Osteoblast (primary cell): ENCODE data around the gene RBM18. TPM values are rescaled to one million over a fixed set of nuclear protein-coding genes. Genes with fewer than 3 reads are reported as not detected.

Experiments
- DNase-seq: peaks from one replicate; pipeline ENCODE4 v3.0.0; 2011; ENCODE audit warnings: low spot score, mixed read lengths; ENCODE audit not compliant: insufficient read length; ENCODE audit errors: missing footprints
- H2AFZ ChIP-seq: 2 replicates; pipeline ENCODE4 v1.6.0; 2011; ENCODE audit warnings: mild to moderate bottlenecking, low read length
- H3K27ac ChIP-seq: 2 replicates; pipeline ENCODE4 v1.5.1; 2011; ENCODE audit warnings: mild to moderate bottlenecking, low read depth, low read length, moderate library complexity
- H3K27me3 ChIP-seq: 2 replicates; pipeline ENCODE4 v1.6.0; 2012; ENCODE audit warnings: mild to moderate bottlenecking, control low read depth, inconsistent platforms, low read length, moderate library complexity; ENCODE audit not compliant: insufficient read depth
- H3K36me3 ChIP-seq: 2 replicates; pipeline ENCODE4 v1.5.1; 2011; ENCODE audit warnings: mild to moderate bottlenecking, low read length, control low read depth, moderate library complexity; ENCODE audit not compliant: insufficient read depth
- H3K4me1 ChIP-seq: 2 replicates; pipeline ENCODE4 v1.5.1; 2011; ENCODE audit warnings: mild to moderate bottlenecking, low read length, control low read depth, moderate library complexity; ENCODE audit not compliant: insufficient read depth
- H3K4me2 ChIP-seq: 2 replicates; pipeline ENCODE4 v1.6.0; 2011; ENCODE audit warnings: mild to moderate bottlenecking, low read length; ENCODE audit not compliant: insufficient read depth
- H3K4me3 ChIP-seq: fragments of 200-600 bp; sonication (generic); 3 replicates; pipeline ENCODE4 v1.5.1; 2012; ENCODE audit warnings: mild to moderate bottlenecking, low read length, inconsistent platforms; ENCODE audit not compliant: insufficient read depth
- H3K79me2 ChIP-seq: 2 replicates; pipeline ENCODE4 v1.6.0; 2012; ENCODE audit warnings: mild to moderate bottlenecking, low read length, control low read depth, inconsistent platforms; ENCODE audit not compliant: insufficient read depth
- H3K9me3 ChIP-seq: 2 replicates; pipeline ENCODE4 v1.5.1; 2011; ENCODE audit warnings: low read depth, low read length, control low read depth
- H4K20me1 ChIP-seq: 2 replicates; pipeline ENCODE4 v1.6.0; 2012; ENCODE audit warnings: mild to moderate bottlenecking, low read length, control low read depth; ENCODE audit not compliant: insufficient read depth
- total RNA-seq: library from RNA; depleted of rRNA; stranded (reverse); fragments of >200 nt; gene quantifications from 2 replicates; pipeline ENCODE4 v1.2.3, GENCODE V29; 2012
- TF ChIP-seq, protein P1 (sequence below): IDR thresholded peaks from 2 replicates; pipeline ENCODE4 v1.5.1; 2011; ENCODE audit warnings: mild to moderate bottlenecking, low read depth, low read length, moderate library complexity; ENCODE audit errors: extremely low read depth

RBM18 gene
- total RNA-seq, 1 donor: 10.9 TPM

DNA sequence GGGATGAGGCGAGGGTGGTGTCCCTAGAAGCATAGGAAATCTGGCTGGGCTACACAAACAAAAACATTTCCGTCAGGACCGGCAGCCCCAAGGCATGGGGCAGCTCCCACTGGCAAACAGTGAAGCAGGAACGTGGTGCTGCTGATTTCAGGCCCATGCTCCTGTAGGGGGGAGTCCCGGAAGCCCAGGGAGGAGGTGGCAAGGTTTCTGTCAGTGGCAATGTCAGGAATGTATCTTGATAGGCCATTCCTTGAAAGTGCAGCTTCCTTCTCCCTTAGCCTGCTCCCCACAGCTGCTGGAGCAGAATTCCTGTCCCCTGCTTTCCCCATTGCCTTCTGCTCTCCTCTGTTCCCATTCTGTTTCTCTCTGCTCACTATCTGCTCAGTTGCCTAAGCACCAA is 42.4 kb upstream of the RBM18 start:
- DNase-seq: no peak
- H3K27ac ChIP-seq: no peak overlapping the region

DNA sequence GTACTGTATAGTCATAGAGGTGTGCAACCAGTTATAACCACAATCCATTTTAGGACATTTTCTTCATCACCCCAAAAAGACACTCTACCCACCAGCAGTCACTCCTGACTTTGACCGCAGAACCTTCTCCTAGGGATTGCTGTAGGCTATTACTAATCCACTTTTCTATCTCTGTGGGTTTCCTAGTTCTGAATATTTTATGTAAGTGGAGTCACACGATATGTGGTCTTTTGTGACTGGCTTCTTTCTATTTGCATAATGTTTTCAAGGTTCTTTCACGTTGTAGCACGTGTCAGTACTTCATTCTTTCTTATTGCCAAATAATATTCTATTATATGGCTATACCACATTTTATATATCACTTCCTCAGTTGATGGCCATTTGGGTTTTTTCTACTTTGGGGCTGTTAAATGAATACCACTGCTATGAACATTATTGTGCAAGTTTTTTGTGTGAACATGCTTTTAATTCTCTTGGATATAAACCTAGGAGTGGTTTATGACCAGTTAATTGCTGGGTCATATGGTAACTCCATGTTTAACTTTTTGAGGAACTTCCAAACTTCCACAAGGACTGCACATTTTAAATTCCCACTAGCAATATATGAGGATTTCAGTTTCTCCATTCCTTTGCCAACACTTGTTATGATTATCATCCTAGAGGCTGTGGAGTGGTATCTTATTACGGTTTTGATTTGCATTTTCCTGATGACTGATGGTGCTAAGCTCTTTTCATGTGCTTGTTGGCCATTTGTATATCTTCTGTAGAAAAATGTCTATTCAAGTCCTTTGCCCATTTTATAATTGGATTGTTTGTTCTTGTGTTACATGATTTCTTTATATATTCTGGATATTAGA is 37.8 kb upstream of the RBM18 start:
- Histone ChIP-seq H3K4me1 (peaks cover 14% of the 10 kb centered on the region), H2AFZ (no peak overlapping the region), H3K79me2 (peaks cover 19% of the 10 kb centered on the region), H4K20me1 (peaks cover 12% of the 10 kb centered on the region), H3K4me2 (no peak overlapping the region), H3K9me3 (no peaks in the 10 kb centered on the region), H3K27ac (no peak overlapping the region), H3K27me3 (no peaks in the 10 kb centered on the region), H3K36me3 (peaks cover 22% of the 10 kb centered on the region), H3K4me3 (no peak overlapping the region)
- no peak for DNase-seq
- TF ChIP-seq, protein P1, sequence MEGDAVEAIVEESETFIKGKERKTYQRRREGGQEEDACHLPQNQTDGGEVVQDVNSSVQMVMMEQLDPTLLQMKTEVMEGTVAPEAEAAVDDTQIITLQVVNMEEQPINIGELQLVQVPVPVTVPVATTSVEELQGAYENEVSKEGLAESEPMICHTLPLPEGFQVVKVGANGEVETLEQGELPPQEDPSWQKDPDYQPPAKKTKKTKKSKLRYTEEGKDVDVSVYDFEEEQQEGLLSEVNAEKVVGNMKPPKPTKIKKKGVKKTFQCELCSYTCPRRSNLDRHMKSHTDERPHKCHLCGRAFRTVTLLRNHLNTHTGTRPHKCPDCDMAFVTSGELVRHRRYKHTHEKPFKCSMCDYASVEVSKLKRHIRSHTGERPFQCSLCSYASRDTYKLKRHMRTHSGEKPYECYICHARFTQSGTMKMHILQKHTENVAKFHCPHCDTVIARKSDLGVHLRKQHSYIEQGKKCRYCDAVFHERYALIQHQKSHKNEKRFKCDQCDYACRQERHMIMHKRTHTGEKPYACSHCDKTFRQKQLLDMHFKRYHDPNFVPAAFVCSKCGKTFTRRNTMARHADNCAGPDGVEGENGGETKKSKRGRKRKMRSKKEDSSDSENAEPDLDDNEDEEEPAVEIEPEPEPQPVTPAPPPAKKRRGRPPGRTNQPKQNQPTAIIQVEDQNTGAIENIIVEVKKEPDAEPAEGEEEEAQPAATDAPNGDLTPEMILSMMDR: no peak

More for the DNA sequence above, 42.4 kb upstream of the RBM18 start:
- Histone ChIP-seq H3K27me3 (no peaks in the 10 kb centered on the region), H2AFZ (no peak overlapping the region), H3K4me3 (no peak overlapping the region), H3K9me3 (no peaks in the 10 kb centered on the region), H3K4me1 (peaks cover 14% of the 10 kb centered on the region), H3K36me3 (peaks cover 21% of the 10 kb centered on the region), H3K4me2 (no peak overlapping the region), H4K20me1 (peaks cover 3% of the 10 kb centered on the region), H3K79me2 (peaks cover 8% of the 10 kb centered on the region)
- TF ChIP-seq, protein P1: no peak

DNA sequence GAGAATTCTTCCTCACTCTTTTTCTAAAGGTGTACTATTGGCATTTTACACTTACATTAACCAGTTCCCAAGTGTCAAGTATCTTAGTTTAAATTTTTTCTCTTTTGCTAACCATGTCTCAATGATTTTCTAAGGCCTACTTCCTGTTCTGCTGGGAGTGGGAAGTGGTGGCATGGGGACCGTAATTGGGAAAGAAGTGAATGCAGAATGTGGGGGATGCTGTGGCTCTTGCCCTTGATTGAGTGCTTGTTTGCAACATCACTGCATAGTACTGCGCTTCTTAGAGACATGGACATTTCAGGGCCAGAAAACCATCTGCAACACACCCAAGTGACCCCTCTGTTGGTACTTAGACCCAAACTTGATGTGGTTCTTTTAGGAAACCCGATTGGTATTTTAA is 32.9 kb upstream of the RBM18 start:
- Histone ChIP-seq H2AFZ (no peak overlapping the region), H3K4me3 (no peak overlapping the region), H3K4me1 (no peaks in the 10 kb centered on the region), H4K20me1 (peaks cover 10% of the 10 kb centered on the region), H3K9me3 (no peaks in the 10 kb centered on the region), H3K27ac (no peak overlapping the region), H3K4me2 (no peak overlapping the region), H3K79me2 (peaks cover 28% of the 10 kb centered on the region), H3K27me3 (no peaks in the 10 kb centered on the region), H3K36me3 (peaks cover 19% of the 10 kb centered on the region)
- TF ChIP-seq, protein P1: no peak
- DNase-seq: no peak

DNA sequence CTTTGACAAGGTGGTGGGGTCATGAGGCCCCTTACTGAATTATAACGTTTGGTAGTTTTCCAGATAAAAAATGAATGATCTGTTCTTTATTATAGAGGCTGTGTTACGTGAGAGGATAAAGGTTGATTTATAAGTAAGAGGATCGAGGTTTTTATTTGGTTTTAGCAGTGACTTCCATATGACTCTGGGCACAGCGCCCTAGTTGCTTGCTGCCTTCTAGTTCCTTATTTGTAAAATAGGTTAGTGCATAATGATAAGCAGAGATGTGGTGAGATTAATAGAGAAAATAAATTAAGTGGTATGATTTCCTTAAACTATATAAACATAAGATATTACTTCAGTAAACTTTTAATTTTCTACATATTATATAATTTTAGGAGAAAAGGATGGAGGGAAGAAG is 29.9 kb upstream of the RBM18 start:
- H3K4me1 ChIP-seq: no peaks in the 10 kb centered on the region
- TF ChIP-seq, protein P1: no peak
- no peak overlapping the region for H3K27ac ChIP-seq
- H3K27me3 ChIP-seq: no peaks in the 10 kb centered on the region
- peaks cover 31% of the 10 kb centered on the region for H3K36me3 ChIP-seq
- H3K4me3 ChIP-seq: no peak overlapping the region
- peaks cover 19% of the 10 kb centered on the region for H3K79me2 ChIP-seq
- no peak overlapping the region for H3K4me2 ChIP-seq
- peaks cover under 1% of the 10 kb centered on the region for H4K20me1 ChIP-seq
- no peak for DNase-seq
- H2AFZ ChIP-seq: no peak overlapping the region
- no peaks in the 10 kb centered on the region for H3K9me3 ChIP-seq
